Lung (tissue), 16 donors: ENCODE results near the gene TTC17. TPM values are rescaled to one million over a fixed set of nuclear protein-coding genes. Genes with fewer than 3 reads are reported as not detected.

Source experiments
- ATAC-seq: fragments of 200-7000 bp; cut with Tn5 transposase; one replicate; pipeline ENCODE4 v1.9.1; 2020; ENCODE audit warnings: moderate number of reproducible peaks; ENCODE audit not compliant: insufficient read depth, low FRiP score
- DNase-seq, 3 donors: peaks; one replicate each; pipeline ENCODE4 v3.0.0-alpha.2; 2013 to 2017
- H3K27ac ChIP-seq, 2 donors: one replicate each; pipeline ENCODE4 v1.5.1; 2013; ENCODE audit warnings: mild to moderate bottlenecking in 2 of 2, moderate library complexity in 2 of 2, control low read depth in 1 of 2, inconsistent platforms in 1 of 2, low read depth in 1 of 2, low read length in 1 of 2
- H3K27me3 ChIP-seq, 3 donors: one replicate each; pipeline ENCODE4 v1.5.1; 2013; ENCODE audit warnings: low read length in 2 of 3; ENCODE audit not compliant: control insufficient read depth in 3 of 3, insufficient read depth in 3 of 3
- H3K36me3 ChIP-seq, 4 donors: one replicate each; pipeline ENCODE4 v1.5.1; 2013; ENCODE audit warnings: low read length in 4 of 4, mild to moderate bottlenecking in 1 of 4, moderate library complexity in 1 of 4; ENCODE audit not compliant: control insufficient read depth in 4 of 4, insufficient read depth in 4 of 4
- H3K4me1 ChIP-seq, 5 donors: one replicate each; pipeline ENCODE4 v1.5.1; 2013; ENCODE audit warnings: low read length in 5 of 5, mild to moderate bottlenecking in 2 of 5, moderate library complexity in 1 of 5; ENCODE audit not compliant: control insufficient read depth in 5 of 5, insufficient read depth in 5 of 5
- H3K4me3 ChIP-seq: one replicate; pipeline ENCODE4 v1.5.1; 2013; ENCODE audit warnings: mild to moderate bottlenecking, control low read depth, moderate library complexity
- H3K9ac ChIP-seq, 2 donors: one replicate each; pipeline ENCODE4 v1.5.1; 2013; ENCODE audit warnings: low read length in 2 of 2, control low read depth in 1 of 2; ENCODE audit not compliant: insufficient read depth in 1 of 2
- H3K9me3 ChIP-seq, 4 donors: one replicate each; pipeline ENCODE4 v1.5.1; 2013; ENCODE audit warnings: low read length in 3 of 4, mild to moderate bottlenecking in 1 of 4, moderate library complexity in 1 of 4; ENCODE audit not compliant: control insufficient read depth in 4 of 4, insufficient read depth in 3 of 4
- WGBS, 2 donors: extraction: QIAGEN DNeasy Blood & Tissue Kit; methylation state at CpG; one replicate each; pipeline ENCODE4 v1.1.7; 2013; 5-methylcytosine and 5-hydroxymethylcytosine counted together
- long read RNA-seq, 5 donors: transcript quantifications; one replicate each; lab custom pipeline, GENCODE V29; 2026
- polyA plus RNA-seq, 2 donors: library from polyadenylated mRNA; stranded (reverse); fragments of 200-250 nt; gene quantifications; one replicate each; pipeline ENCODE4 v1.2.1, GENCODE V29; 2013
- total RNA-seq, 2 donors: library from RNA; depleted of rRNA in 1 of 2; stranded (reverse); fragments of >200 nt in 1 of 2; gene quantifications; one replicate each; pipeline ENCODE4 v1.2.1, GENCODE V29; 2014 to 2021
- TF ChIP-seq, protein P1 (sequence below): IDR thresholded peaks from 2 replicates; pipeline ENCODE4 v1.5.1; 2012; ENCODE audit warnings: mild to moderate bottlenecking; ENCODE audit errors: control extremely low read depth, extremely low read depth
- donor health status: control.
- donor health status: control.
- donor health status: Bipolar disorder and iron deficiency.
- donor health status: healthy.
- donor health status: DM: yes; HTN: yes; CAD: no.

Gene TTC17, protein sequence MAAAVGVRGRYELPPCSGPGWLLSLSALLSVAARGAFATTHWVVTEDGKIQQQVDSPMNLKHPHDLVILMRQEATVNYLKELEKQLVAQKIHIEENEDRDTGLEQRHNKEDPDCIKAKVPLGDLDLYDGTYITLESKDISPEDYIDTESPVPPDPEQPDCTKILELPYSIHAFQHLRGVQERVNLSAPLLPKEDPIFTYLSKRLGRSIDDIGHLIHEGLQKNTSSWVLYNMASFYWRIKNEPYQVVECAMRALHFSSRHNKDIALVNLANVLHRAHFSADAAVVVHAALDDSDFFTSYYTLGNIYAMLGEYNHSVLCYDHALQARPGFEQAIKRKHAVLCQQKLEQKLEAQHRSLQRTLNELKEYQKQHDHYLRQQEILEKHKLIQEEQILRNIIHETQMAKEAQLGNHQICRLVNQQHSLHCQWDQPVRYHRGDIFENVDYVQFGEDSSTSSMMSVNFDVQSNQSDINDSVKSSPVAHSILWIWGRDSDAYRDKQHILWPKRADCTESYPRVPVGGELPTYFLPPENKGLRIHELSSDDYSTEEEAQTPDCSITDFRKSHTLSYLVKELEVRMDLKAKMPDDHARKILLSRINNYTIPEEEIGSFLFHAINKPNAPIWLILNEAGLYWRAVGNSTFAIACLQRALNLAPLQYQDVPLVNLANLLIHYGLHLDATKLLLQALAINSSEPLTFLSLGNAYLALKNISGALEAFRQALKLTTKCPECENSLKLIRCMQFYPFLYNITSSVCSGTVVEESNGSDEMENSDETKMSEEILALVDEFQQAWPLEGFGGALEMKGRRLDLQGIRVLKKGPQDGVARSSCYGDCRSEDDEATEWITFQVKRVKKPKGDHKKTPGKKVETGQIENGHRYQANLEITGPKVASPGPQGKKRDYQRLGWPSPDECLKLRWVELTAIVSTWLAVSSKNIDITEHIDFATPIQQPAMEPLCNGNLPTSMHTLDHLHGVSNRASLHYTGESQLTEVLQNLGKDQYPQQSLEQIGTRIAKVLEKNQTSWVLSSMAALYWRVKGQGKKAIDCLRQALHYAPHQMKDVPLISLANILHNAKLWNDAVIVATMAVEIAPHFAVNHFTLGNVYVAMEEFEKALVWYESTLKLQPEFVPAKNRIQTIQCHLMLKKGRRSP
- 100 to 1,000 TPM in 1 of 2 donors, 10 to 100 TPM in 1; 69.2 to 218 TPM for total RNA-seq
- polyA plus RNA-seq = 10 to 100 TPM; 30.7 to 41.9 TPM
- long read RNA-seq, donor 1, transcript TTC17-212 (2 exons, 2,607 nt) = major isoform, 6 of 90 reads
- long read RNA-seq, donor 1, partial matches to known transcripts = 68 of 90 reads
- long read RNA-seq, donor 1, other reads (novel, unspliced or antisense) = 9 of 90 reads
- long read RNA-seq, donor 2, partial matches to known transcripts = 48 of 51 reads
- long read RNA-seq, donor 2, other reads (novel, unspliced or antisense) = 0 of 51 reads
- long read RNA-seq, donor 3, partial matches to known transcripts = 21 of 26 reads
- long read RNA-seq, donor 3, other reads (novel, unspliced or antisense) = 0 of 26 reads
- long read RNA-seq, donor 4, partial matches to known transcripts = 21 of 27 reads
- long read RNA-seq, donor 4, other reads (novel, unspliced or antisense) = 0 of 27 reads
- long read RNA-seq, donor 5, transcript TTC17-202 (20 exons, 3,648 nt) = major isoform, 5 of 103 reads
- long read RNA-seq, donor 5, partial matches to known transcripts = 75 of 103 reads
- long read RNA-seq, donor 5, other reads (novel, unspliced or antisense) = 15 of 103 reads

DNA sequence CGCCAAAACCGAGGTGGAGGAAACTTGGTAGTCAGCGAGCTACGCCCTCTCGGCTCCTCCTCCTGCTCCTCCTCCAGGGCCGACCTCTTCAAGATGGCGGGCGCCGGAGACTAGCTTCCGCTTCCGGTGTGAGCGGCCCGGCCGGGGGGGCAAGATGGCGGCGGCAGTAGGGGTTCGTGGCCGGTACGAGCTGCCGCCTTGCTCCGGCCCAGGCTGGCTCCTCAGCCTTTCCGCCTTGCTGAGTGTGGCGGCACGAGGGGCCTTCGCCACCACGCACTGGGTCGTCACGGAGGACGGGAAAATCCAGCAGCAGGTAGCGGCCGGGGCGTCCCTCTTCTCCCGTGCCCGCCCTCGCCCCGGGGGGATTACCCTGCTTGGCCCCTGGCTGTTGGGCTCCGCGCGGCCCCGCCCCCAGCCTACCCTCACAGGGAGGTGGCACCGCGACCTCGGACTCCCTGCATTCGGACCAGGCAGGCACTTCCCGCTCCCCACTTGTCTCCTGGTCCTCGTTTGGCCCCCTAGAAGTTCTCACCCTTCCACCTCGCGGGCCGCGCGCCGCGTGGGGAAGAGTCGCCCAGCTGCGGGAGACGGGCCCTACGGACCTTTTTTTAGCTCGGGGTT lies at the start of gene TTC17:
TTC17 (plus strand) TSS at position 120 of the 621 bp plus-strand sequence; CDS start at position 155, 35 bp downstream.
- Histone ChIP-seq H3K4me3 (peak within 1 kb of the TSS; percentile 96), H3K4me1 (peaks cover 0 to 25% (median 7%) of the 10 kb centered on the region in 5 donors), H3K27ac (peak within 1 kb of the TSS; percentile 86 to 97), H3K27me3 (no peaks in the 10 kb centered on the region), H3K9ac (peak within 1 kb of the TSS; percentile 70 to 84), H3K9me3 (no peaks in the 10 kb centered on the region), H3K36me3 (peaks cover 0 to 4% (median 2%) of the 10 kb centered on the region in 4 donors)
- TF ChIP-seq, protein P1, sequence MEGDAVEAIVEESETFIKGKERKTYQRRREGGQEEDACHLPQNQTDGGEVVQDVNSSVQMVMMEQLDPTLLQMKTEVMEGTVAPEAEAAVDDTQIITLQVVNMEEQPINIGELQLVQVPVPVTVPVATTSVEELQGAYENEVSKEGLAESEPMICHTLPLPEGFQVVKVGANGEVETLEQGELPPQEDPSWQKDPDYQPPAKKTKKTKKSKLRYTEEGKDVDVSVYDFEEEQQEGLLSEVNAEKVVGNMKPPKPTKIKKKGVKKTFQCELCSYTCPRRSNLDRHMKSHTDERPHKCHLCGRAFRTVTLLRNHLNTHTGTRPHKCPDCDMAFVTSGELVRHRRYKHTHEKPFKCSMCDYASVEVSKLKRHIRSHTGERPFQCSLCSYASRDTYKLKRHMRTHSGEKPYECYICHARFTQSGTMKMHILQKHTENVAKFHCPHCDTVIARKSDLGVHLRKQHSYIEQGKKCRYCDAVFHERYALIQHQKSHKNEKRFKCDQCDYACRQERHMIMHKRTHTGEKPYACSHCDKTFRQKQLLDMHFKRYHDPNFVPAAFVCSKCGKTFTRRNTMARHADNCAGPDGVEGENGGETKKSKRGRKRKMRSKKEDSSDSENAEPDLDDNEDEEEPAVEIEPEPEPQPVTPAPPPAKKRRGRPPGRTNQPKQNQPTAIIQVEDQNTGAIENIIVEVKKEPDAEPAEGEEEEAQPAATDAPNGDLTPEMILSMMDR = no peak
- WGBS, 2 donors = 0 to 1% methylated on average over 45 to 58 of the region's 58 CpGs
- peak; percentile 94 to 96 (median 94) for DNase-seq
- ATAC-seq = peak; percentile 99

DNA sequence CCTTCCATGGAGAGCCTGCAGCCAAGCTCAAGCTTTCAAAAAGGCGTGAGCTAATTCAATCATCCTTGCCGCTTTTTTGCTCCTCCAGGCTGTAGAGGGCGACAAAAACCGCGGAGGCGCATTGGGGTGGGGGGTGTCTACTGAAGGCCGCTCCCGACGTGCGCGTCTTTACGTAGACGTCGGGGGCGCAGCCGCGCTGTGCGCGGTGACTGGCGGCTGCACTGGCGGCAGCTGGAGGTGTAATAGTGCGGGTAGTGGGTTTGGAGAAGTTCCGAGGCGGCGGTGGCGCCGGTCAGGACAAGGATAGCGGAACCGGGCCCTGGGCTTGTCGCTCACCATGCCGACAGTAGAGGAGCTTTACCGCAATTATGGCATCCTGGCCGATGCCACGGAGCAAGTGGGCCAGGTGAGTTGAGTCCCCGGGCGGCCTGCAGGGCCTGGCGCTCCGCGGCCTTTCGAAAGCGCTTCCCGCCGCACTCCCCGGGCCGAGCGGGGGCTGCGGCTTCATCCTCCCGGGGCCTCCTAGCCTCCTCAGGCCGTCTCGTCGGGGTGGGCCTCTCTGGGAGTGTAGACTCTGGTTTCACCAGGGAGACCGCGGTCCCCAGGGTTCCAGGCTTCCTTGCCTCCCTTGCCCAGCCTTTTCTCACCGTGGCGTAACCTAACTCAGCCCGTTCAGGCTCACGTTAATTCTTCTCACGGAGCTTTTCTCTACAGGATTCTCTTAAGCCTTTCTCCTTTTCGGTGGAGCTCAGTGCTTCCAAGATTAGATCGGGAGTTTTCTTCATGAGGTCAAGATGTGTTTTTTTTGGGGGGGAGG lies 46.7 kb upstream of the TTC17 start, which contains the start of gene API5:
API5 (plus strand) TSS at position 206 of the 817 bp plus-strand sequence; CDS start at position 338, 132 bp downstream.
- ATAC-seq = peak; percentile 100
- TF ChIP-seq, protein P1 = peak; percentile 92

More for the DNA sequence above, 46.7 kb upstream of the TTC17 start, which contains the start of gene API5:
- Histone ChIP-seq H3K27ac (peak within 1 kb of the TSS; percentile 79 to 95), H3K36me3 (peaks cover 0 to 4% (median 0%) of the 10 kb centered on the region in 4 donors), H3K27me3 (no peaks in the 10 kb centered on the region), H3K4me3 (peak within 1 kb of the TSS; percentile 98), H3K4me1 (peaks cover 4 to 17% (median 5%) of the 10 kb centered on the region in 5 donors), H3K9ac (peak within 1 kb of the TSS; percentile 75 to 97), H3K9me3 (no peaks in the 10 kb centered on the region)
- WGBS, 2 donors = 0% methylated on average over 57 to 60 of the region's 60 CpGs
- DNase-seq = peak; percentile 96 to 97 (median 97)
